UCSD-AML1 (cell line): ENCODE measurements around the gene GBE1.
"Not testable (repeated sequence)": the region's sequence is repeated elsewhere in the genome, so short reads cannot be mapped to it uniquely, and the experiment has no call there.

Experiments
- DNase-seq: peaks from one replicate; lab custom pipeline; 2025; ENCODE audit not compliant: unreplicated experiment; lab: John Stamatoyannopoulos, UW

The GBE1 gene

DNA sequence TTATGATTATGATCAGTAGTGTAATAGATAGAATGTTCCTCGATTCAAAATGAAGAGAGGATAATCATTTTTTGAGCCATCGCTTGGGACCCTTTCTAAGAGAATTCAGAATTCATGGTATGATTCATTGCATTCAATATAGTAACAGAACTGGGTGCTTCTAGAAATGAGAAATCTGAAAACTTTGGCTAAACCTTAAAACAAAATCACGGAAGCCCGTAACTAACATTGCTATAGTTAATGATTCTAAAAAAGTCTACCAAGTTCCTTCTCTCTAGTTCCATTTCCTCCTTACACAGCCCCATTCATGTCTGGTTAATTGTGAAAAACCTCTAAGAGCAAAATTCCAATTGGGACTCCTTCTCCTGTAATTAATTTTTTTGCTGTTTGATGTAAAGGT is 217.1 kb downstream of the GBE1 start:
- no peak for DNase-seq

DNA sequence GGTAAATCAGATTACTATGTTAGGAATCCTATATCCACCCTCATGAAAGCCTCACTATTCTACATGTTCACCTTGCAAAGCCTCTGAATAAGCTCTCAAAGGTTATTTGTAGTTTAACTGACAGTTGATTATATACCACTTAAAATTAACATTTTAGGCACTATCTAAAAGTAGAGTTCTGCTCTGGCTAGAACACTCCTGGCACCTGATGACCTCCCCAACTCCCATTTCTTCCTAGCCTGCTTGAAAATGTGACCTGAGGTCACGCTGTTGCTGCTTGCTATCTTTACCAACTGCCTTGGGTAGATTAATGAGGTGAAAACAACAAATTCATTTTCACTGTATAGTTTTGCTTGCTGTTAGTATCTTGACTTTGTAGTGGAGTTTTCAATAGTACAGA is 220.7 kb downstream of the GBE1 start:
- DNase-seq = no peak

DNA sequence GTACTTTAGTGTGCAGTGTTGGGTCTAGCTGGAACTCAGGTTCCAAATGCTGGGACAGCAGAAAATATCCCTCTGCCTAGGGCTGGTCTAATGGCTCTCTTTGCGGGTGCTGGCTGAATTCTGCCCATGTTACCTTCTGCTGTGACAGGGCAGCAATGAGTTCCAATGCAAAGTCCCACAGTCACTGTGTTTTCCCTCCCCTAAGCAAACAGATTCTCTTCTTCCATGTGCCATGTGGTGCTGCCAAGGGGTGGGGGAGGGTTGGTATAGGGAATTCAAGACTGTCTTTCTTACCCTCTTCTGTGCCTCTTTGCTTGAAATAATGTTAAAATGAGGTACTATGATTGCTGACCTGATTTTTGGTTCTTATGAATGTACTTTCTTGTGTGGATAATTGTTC is 229.6 kb downstream of the GBE1 start:
- no peak for DNase-seq

DNA sequence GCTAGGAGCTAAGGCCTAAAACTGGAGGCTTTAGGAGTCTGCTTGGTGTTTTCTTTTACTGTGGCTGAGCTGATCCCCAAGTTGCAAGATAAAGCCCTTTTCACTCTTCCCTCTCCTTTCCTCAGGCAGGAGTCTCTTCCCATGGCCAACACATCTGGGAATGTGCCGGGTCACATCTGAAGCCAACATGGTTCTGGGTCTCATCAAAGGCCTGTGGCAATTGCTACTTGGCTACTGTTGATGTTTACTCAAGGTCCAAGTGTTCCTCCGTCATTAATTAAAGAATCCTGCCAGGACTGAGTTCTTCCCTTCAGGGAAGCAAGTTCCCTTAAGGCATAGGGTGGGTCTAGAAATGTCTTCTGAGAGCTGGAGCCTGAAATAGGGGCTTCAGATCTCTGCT is 230.2 kb downstream of the GBE1 start:
- no peak for DNase-seq

DNA sequence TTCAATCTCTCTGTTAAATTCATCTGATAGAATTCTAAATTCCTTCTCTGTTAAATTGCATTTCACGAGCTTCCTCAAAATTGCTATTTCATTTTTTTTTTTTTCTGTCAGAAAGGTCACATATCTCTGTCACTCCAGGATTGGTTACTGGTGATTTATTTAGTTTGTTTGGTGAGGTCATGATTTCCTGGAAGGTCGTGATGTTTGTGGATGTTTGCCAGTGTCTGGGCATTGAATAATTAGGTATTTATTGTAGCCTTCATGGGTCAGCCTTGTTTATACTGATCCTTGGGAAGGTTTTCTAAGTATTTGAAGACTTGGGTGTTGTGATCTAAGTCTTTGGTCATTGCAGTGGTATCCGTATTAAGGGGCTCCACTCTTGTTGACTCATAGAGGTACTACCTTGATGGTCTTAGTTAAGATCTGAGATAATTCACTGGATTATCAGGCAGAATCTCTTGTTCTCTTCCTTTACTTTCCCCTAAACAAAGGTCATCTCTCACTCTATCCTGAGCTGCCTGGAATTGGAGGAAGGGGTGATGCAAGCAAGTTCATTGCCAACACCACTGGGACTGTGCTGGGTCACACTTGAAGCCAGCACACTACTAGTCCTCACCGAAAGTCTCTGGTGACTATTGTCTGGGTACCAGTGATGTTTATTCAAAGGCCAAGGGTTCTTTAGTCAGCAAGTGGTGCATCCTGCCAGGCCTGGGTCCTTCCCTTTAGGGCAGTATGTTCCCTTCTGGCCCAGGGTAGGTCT is 231.1 kb downstream of the GBE1 start:
- no peak for DNase-seq

DNA sequence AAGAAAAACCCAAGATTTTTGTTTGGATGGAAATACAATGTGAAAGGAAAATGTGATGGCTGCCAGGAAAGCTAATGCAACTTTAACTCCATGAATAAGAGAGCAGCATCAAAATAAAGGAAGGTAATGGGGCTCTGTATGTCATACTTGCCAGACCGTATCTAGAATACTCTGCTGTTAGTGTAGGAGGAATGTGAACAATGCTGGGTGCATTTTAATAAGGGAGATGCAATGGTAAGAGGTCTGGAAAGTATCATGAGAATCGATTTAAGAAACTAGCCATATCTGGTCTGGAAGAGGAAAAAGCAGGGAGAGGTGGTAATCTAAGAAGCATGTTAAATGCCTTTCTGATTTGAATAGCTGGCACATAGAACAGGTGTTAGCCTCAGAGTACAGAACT is 239.6 kb downstream of the GBE1 start:
- no peak for DNase-seq

DNA sequence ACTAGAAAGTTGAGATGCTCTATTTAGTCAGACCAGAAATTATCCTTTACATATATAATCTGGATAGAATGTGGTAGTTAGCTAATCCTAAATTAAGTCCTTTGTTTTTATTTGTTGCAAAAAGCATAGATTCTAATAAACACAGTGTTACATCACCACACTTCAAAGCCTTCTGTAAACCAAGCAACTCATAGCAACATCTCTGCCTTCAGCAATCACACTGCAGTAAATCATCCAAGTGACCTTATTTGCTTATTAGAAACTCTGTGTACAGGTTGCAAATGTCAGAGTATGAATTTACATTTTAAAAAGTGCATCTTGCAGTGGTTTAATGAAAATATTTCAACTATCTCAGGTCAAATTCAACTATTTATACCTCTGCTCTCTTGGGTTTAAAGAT is 242.5 kb downstream of the GBE1 start:
- DNase-seq = no peak

DNA sequence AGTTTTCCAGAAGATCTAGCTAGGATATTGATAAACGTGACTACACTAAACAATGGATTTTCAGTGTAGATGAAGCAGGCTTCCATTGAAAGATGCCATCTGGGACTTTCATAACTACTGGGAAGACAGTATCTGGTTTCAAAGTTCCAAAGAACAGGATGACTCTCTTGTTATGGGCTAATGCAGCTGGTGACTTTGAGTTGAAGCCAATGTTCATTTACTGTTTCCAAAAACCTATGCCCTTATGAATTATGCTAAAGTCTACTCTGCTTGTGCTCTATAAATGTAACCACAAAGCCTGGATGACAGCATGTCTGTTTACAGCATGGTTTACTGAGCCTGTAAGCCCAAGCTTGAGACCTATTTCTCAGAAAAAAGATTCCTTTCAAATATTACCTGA is 245.4 kb downstream of the GBE1 start:
- DNase-seq = no peak

DNA sequence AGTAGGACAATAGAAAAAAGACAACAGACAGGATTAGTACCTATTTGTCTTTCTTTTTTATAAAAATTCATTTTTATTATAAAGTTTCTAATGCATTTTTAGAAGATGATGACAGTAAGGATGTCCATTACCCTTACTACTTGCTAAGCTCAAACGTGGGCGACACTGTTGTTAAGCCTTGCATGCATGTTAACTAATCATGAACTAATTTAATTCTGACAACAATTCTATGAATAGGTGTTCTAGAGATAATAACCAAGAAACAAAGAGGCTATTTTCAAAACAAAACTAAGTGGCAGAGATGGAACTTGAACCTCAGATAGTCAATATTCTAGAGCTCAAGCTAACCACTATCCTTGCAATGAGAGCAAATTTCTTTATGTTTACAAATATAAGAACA is 247.9 kb downstream of the GBE1 start:
- no peak for DNase-seq

DNA sequence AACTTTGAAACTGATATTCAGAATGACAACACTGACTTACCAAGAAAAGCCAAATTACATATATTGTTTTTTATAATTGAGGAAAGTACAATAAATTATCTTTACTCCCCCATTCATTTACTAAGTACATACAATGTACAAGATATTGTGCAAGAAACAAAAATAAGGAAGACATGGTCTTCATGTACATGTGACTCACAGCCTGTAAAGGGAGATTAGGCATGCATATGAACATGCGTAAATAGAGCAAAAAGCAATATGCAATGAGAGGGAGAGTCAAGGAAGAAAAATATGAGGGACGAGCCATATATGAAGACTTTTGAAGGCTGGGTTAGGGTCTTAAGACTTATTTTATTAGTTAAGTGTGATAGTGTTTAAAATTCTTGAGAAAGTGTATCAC is 258.4 kb downstream of the GBE1 start:
- DNase-seq = no peak

DNA sequence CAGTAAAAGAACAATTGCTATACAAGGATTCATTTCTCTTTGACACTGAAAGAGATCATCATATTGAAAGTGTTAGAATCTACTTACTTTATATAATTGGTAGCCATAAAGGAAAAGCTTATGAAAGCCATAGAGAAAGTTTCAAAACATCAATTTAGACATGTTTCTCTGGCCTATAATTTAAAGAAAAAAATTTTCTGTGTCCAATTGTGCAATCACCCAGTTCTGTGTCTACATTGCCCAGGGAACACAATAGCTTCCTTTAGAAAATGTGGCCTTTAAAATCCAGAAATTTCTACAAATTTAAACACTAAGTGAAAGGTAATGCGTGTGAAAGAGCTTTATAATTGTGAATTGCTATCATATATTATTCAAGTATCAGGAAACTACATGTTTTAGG is 259.2 kb downstream of the GBE1 start:
- DNase-seq = no peak

DNA sequence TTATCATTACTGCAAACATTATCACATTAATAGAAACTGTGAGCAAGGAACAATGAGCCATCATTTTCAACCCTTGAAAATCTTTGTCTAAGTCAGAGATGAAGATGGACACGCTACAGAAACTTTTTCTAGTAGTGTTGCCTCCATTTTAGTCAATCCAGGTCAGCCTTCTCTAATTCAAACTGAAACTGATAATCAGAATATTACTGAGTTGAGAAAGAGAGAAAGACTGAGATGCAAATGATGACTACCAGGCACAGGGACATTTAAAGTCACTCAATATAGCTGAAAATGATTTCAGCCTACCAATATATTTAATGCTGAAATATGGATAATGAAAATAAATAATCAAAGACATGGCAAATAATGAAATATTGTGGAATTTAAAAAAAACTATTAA is 261.4 kb downstream of the GBE1 start:
- DNase-seq = no peak

DNA sequence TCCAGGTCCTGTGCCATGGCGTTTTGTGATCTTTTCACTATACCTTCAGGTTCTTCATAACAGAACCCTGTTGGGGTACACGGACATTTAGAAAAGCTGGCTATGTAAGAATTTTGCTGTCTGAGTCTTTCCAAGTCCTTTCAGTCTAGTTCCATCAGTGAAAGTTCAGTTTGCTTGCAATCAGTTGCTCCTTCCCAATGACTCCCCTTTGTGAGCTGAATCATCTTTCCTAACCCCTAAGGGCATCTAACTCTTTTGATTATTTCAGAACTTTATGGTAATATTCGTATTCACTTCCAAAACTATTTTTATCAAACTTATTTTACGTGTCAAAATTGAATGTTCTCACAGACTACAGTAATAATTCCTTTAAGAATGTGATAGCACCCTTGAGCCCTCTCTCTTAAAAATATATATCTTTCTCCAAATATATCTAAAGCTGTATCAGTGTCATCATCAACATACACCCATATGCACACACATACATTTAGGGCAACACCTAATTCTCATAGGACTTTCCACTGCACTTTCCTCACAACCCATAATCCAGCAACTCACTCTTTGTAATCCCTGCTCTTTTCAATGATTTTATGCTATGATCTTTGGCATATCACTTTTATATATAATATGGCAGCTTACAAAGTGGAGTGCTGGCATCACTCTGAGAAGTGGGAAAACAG is 263.7 kb downstream of the GBE1 start:
- no peak for DNase-seq

DNA sequence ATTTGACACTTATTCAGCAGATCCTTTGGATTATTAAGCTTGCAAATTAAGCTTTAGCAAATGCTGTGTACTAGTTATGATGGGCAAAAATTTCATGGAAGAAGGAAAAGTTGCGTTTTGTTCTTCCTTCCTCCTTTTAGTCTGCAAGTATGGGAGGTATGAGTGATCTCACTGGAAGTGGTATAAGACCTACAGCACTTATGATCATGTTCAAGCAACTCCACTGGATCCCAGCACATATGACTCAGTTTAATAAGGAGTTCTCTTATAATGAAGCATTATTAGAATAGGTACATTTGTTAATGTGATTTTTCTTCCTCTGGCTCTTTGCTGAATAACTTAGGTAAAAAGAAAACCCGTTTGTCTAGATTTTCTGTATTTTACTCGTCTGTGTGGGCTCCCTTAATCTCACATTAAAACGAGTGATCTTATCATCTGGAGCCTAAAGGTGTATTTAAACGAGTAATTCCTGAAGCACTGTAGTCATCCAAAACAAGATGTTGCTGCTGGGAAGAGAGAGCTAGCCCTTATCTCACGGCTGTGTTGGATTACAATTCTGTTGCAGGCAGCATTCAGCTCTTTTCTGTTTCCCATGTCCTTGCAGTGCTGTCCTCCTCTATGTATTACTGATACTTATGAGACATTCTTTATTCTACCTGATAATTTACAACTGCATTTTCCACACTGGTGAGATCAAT is 264.9 kb downstream of the GBE1 start:
- DNase-seq = no peak

DNA sequence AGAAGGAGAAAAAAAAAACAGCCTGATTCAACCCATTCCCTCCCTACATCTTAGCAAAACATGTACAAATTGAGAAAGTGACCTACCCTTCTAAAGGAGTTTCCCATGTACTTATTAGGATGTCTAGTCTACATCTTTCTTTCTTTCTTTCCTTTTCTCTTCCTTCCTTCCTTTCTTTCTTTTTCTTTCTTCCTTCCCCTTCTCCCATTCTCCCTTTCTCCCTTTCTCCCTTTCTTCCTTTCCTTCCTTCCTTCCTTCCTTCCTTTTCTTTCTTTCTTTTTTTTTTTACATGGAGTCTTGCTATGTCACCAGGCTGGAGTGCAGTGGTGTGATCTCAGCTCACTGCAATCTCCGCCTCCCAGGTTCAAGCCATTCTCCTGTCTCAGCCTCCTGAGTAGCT is 269.0 kb downstream of the GBE1 start:
- not testable (repeated sequence) for DNase-seq

DNA sequence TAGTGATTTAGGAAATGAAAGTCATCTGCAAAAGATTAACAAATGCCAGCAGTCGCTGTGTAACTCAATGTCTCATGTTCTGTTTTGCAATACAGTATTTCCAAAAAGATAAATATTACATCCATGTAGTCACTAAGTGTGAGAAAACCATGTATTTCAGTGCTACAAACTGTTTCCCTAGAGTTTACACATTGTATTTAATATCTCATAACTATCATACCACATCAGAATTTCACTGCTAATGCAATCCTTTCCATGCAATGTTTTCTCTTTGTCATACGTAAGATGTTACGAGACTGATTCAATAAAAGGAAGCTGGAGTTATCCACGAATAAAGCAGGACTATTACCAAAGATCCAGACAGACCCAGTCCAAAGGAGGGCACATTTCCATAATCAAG is 269.4 kb downstream of the GBE1 start:
- no peak for DNase-seq

DNA sequence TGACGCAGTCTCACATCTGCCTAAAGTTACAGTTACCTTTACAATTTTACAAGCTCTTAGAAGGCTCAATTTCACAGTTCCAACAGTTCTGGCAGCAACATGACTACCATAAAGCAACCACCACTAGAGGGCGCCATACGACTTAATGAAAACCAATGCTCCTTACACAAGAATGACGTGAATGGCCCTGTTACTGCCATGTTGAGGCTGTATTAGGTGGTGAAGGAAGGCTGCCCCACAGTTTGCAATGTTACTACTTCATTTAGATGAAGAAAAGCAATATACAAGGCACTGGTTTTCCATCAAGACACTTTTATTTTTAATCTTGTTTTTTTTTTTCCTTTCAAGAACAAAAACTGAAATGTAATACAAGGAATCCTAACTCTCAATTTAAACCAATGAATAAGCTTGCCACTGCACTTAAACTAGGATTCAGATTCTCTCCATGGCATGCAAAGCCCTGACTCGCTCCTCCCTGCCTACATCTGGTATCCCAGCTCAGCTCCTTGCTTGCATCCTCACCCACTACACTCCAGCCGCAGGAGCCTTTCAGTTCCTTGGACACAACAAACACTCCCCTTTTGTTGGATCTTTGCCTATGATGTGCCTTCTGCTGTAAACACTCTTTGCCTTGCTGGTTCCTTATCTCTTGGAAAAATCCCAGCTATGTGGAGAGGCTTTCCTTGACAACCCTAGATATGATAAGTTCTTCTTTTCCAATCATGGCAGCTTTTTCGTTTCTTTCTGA is 270.7 kb downstream of the GBE1 start:
- peak; percentile 39 for DNase-seq

DNA sequence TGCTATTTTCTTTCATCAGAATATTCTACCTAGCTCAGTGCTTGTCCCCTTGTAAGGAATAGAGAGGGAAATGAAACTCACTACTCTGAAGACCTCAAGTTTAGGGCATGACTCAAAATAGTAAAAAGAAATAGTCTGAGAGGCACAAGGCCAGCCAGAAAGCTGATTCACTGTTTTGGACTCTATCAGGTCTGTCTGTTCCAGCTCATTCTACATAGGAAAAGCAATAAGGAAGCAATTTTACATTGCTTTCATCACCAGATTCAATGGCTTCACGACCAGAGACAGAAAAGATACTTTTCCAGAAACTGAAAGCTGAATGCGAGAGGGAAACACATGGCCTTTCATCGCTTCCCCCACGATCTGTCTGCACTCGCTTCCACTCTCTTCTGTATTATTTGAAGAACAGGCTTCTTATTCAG is 276.0 kb downstream of the GBE1 start:
- no peak for DNase-seq

DNA sequence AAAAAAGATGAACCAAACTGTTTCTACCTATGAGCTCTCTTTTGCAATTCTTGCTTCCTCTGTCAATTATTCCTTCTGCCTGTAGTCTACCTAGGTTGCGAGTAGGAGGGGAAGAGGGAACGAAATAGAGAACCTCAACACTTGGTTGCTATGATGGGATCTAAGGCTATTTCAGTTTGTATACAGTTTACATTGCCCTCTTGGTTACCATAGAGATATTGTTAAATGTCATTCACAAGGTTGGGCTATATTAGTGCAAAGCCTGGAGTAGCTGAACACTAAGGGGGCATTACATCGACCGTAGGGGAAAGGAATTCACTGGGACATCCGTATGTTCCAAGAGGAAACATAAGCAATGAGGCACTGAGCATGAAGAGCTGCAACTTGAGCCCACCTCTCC is 276.9 kb downstream of the GBE1 start:
- no peak for DNase-seq

DNA sequence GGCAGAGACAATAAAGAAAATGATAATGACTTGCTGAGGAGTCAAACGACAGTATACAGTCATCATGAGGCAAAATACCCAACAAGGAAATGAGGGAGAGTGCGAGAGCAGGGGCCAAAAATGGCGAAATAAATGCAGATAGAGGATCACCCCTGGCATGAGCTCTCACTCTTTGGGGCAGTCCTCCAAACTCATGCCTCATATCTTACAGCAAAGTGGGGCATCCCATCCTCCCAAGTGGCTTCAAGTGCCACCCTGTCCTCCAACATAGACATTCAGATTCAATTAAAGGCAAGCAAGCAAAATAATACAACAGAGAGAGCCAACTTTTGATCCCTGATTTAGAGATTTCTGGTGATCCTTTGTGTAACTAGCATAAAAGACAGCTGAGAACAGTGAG is 278.4 kb downstream of the GBE1 start:
- DNase-seq = no peak

DNA sequence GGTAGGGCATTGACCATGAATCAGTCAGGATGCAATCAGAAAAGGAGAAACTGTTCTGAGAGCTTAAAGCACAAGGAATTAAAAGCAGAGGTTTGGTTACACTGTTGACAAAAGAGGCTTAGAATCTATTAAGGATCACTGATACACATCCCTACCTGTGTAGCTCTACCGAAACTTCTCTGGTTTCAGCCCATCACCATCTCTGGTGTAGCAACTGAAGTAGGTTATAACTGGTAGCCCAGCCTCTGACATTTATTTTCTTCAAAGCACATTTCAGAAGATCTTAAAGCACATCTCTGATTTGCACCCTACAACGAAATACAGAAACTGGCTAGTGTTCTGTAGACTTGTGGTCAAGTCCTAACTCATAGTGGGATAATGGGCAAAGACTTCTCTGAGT is 283.7 kb downstream of the GBE1 start:
- DNase-seq = no peak

DNA sequence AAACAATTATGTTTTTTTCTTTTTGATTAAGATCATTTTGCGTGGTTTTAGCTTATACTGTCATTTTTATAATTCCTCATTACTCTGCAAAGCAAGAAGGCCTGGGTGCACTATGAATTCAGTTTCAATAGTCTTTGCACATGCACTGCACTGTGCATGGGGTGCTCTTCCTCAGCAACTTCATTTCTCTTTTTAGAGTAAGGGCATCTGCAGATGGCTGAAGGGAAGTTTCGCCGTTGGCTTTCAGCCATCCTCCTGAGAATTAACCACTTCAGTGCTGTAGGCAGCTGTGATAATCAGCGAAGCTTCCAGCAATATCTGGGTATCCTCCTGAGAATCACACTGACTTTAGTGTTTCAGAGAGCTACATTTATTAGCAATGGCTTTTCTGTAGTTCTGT is 284.8 kb downstream of the GBE1 start:
- no peak for DNase-seq
